Measurements from ENCODE around the gene DLG3. TPM values are rescaled to one million over a fixed set of nuclear protein-coding genes. Genes with fewer than 3 reads are reported as not detected.

The DLG3 gene
- total RNA-seq, 2 donors from 2014 or later, result 9.5 to 13.2 TPM

DNA sequence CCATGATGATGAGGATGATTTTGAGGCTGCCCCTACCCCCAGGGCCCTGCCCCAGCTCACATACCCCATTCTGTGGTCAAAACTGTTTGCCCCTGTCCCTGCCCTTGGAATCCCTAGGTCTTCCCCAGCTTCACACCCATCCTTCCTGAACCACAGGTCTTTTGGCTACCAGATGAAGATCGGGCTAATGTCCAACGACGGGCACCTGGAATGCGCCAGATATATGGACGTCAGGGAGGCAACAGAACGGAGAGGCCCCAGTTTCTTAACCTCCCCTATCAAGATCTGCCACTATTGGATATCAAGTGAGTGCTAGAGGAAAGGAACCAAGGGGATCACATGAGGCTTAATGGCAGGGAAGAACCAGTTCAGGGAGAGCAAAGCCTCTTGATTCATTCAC, 14.9 kb upstream of the DLG3 start:
- H3K4me3 Mint-ChIP-seq, result no peak overlapping the region
- H3K27ac Mint-ChIP-seq, result no peak overlapping the region
- peaks cover 4 to 9% of the 10 kb centered on the region in 2 donors for H3K4me1 Mint-ChIP-seq (ENCODE audit: low read depth in 2 of 2)
- H3K36me3 Mint-ChIP-seq, result no peaks in the 10 kb centered on the region
- no peaks in the 10 kb centered on the region for H3K9me3 Mint-ChIP-seq
- H3K27me3 Mint-ChIP-seq, result peaks cover 0 to 10% of the 10 kb centered on the region in 2 donors
- ATAC-seq, result no peak
- DNase-seq (ENCODE audit: low spot score), result no peak

DNA sequence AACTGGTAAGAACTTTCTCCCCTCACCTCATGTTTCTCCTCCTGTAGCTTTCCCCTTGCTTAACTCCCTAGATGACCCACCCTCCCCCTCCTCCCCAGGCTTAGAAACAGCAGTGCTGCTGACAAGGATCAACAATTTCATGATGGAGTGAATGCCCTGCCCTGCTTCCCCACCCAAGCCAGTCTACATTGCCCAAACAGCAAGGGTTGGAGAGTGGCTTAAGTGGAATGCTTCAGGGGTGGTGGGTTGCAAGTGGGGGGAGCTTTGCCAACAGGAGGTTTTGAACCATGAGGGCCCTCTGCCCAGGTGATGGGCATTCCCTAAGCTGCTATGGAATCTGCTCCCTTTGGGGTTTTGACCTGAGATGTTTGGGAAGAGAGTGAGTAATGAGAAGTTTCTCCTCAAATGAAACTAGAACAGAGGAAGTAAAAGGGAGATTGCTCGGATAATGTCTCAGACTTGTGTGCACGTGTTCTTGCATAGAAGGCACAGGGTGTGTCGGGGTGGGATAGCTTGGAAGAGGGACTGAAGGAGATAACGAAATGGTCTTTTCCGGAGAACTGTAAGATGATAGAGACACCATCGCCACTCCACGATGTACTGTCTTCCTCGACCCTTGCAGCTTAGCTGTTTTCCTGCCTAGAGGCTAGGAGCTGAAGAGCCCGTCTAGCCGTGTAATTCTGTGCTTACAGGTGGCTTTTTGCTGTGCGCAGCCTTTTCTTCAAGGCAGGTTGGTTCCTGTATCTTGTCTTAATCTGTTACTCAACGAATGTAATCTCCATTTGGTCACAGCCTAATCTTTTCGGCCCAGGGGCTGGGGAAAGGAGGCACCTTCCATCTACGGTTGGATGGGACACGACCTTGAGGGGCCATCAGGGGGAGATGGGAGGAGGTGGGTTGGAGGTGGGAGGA, 11.4 kb upstream of the DLG3 start:
- no peaks in the 10 kb centered on the region for H3K9me3 Mint-ChIP-seq
- H3K27ac Mint-ChIP-seq, result peak overlapping the region; percentile 65 to 70
- ATAC-seq, result no peak
- H3K4me1 Mint-ChIP-seq (ENCODE audit: low read depth in 2 of 2), result peaks cover 10 to 21% of the 10 kb centered on the region in 2 donors
- no peaks in the 10 kb centered on the region for H3K36me3 Mint-ChIP-seq
- peaks cover 0 to 8% of the 10 kb centered on the region in 2 donors for H3K27me3 Mint-ChIP-seq
- DNase-seq (ENCODE audit: low spot score), result no peak
- peak overlapping the region; percentile 86 for H3K4me3 Mint-ChIP-seq

DNA sequence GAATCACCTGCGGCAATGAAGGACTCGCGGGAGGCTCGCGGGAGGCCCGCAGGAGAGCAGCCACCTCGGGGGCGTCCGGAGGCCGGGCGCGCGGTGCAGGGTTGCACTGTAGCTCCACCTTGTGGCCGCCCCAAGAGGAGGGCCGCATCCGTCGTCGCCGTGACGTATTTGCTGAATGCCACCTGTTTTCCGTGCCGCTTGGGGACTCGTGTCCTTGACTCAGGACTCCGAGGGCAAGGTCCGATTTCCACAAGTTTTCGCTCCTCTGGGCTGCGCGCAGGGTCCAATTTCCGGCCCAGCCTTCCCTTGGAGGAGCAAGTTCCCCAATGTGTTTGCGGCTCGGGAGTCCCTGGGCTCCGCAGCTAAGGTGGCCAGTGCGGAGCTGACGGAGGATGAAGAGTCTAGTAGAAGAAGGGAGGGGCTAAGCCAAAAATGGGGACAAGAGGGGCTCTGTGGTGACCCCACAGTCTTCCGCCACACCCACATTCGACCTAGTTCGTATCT, 10.7 kb upstream of the DLG3 start:
- Mint-ChIP-seq H3K4me1 (ENCODE audit: low read depth in 2 of 2) (peaks cover 14 to 25% of the 10 kb centered on the region in 2 donors), H3K27ac (peak overlapping the region; percentile 65 to 70), H3K9me3 (no peaks in the 10 kb centered on the region), H3K27me3 (peaks cover 0 to 2% of the 10 kb centered on the region in 2 donors), H3K36me3 (no peaks in the 10 kb centered on the region), H3K4me3 (peak overlapping the region; percentile 86)
- peak; percentile 84 for ATAC-seq
- DNase-seq (ENCODE audit: low spot score), result peak; percentile 75

DNA sequence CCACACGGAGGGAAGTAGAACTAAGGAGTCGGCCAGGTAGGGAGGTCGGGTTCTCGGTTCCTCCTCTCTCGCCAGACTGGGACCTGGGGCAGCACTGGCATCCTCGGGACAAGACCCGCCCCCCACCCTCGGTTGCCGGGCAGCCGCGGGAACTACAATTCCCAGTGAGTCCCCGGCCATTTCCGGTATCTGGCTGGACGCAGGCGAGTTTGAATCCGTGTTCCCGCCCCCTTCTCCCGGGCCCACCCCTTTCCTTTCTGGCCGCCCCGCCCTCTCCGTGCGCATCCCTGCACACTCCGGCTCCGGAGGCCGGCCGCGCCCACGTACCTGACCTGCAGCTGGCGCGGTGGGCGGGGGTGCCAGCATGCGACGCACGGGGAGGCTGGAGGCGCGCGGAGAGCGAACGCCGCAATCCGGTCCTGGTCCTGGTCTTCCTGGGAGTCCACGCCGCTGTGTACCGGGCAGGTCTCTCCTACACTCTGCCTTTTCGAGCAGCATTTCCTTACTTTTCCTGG, 10.2 kb upstream of the DLG3 start:
- Mint-ChIP-seq H3K9me3 (no peaks in the 10 kb centered on the region), H3K27me3 (peaks cover 0 to 2% of the 10 kb centered on the region in 2 donors), H3K4me1 (ENCODE audit: low read depth in 2 of 2) (peaks cover 17 to 29% of the 10 kb centered on the region in 2 donors), H3K27ac (peak overlapping the region; percentile 65 to 70), H3K36me3 (no peaks in the 10 kb centered on the region), H3K4me3 (peak overlapping the region; percentile 86)
- DNase-seq (ENCODE audit: low spot score) (peak; percentile 68), ATAC-seq (peak; percentile 82 to 84)

DNA sequence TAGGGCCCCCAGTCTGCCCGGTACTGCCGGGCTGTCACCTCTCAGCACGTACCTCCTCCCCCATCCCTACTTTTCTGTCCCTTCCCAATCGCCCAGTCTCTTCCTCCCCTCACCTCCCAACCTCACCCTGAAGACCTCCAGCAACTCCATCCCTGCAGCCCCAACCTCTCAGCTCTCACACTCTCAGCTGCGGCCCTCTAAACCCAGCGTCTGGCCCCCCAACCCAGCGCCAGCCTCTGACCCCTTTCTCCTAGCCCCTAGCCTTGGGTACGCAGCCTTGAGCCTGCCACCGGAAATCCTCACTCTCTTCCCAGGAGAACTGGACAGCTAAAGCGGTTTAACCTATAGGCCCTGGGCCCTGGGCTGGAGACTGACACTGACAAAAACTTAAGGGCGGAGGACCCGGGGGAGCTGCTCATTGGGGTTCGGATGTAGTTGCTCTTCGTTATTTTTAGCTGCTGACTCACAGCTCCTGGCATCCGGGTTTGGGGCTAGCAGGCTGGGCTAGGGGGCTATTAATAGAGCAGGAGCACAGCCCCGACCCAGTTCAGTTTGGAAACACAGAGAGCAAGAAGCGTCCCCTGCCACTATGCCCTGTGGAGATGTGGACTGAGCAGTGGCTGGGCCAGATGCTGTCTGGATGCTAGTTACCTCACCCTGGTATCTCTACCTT, 9.6 kb upstream of the DLG3 start:
- no peak for DNase-seq (ENCODE audit: low spot score)
- no peak for ATAC-seq
- Mint-ChIP-seq H3K27me3 (peaks cover 0 to 2% of the 10 kb centered on the region in 2 donors), H3K36me3 (no peaks in the 10 kb centered on the region), H3K4me3 (peak overlapping the region; percentile 72), H3K9me3 (no peaks in the 10 kb centered on the region), H3K4me1 (ENCODE audit: low read depth in 2 of 2) (peaks cover 18 to 30% of the 10 kb centered on the region in 2 donors), H3K27ac (no peak overlapping the region)

DNA sequence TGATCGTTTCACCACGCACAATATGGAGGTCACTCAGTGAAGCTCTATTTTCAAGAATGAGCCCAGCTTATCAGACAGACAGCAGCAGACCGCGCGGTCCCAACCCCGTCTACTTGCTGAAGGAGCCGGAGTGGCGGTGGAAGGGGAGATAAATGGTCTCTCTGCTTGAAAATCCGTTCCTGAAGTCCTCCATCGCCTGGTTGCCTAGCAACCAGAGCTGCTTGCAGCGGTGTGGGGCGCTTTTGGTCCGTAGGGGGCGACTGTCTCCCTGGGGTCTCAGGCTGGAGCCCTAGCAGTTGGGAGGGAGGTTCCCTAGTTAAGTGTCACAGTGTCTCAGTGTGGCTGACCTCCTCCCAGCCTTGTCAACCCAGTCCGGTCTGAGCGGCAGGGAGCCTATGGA, 8.3 kb upstream of the DLG3 start:
- Mint-ChIP-seq H3K27ac (no peak overlapping the region), H3K4me1 (ENCODE audit: low read depth in 2 of 2) (peaks cover 18 to 30% of the 10 kb centered on the region in 2 donors), H3K36me3 (no peaks in the 10 kb centered on the region), H3K27me3 (peaks cover 7 to 10% of the 10 kb centered on the region in 2 donors), H3K4me3 (peak overlapping the region; percentile 25), H3K9me3 (no peaks in the 10 kb centered on the region)
- DNase-seq (ENCODE audit: low spot score), result no peak
- no peak for ATAC-seq

DNA sequence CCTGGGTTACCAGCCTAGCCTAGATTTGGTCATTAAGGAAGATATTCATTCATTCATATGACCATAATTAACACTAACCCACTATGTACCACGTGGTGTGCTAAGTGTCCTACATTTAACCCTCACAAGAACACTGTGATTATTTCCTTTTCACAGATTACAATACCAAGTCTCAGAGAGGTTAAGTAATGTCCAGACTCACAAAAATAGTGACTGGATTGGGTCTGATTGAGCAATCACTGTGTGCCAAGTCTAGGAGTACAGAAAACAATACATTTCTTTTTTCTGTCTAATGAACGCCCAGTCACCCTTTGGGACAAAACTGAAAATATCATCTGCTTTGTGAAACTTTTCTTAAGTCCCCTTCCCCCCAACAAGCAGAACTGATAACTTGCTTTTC, 7.6 kb upstream of the DLG3 start:
- no peak for ATAC-seq
- no peaks in the 10 kb centered on the region for H3K9me3 Mint-ChIP-seq
- no peak overlapping the region for H3K4me3 Mint-ChIP-seq
- H3K36me3 Mint-ChIP-seq, result no peaks in the 10 kb centered on the region
- H3K27me3 Mint-ChIP-seq, result peaks cover 7 to 13% of the 10 kb centered on the region in 2 donors
- no peak for DNase-seq (ENCODE audit: low spot score)
- no peak overlapping the region for H3K27ac Mint-ChIP-seq
- peaks cover 18 to 30% of the 10 kb centered on the region in 2 donors for H3K4me1 Mint-ChIP-seq (ENCODE audit: low read depth in 2 of 2)

DNA sequence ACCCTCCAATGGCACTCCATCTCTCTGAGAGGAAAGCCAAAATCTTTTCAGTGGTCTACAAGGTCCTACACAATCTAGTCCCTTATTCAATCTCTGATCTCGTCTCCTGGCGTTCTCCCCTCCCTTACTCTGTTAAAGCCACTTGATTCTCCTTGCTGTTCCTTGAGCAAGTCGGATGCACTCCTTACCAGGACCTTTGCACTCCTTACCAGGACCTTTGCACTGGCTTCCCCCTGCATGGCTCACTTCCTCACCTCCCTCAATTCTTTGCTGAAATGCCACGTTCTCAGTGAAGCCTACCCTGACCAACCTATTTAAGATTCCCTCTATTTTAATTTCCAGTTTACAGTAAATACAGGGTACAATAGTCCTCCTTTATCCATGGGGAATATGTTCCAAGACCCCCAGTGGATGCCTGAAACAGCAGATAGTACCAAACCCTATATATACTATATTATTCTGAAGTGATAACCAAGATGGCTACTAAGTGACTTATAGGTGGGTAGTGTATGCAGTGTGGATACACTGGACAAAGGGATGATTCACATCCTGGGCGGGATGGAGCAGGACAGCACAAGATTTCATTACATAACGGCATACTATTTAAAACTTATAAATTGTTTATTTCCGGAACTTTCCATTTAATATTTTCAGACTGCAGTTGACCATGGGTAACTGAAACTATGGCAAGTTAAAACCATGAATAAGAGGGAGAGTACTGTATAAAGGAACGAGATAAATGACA, 6.5 kb upstream of the DLG3 start:
- H3K9me3 Mint-ChIP-seq, result no peaks in the 10 kb centered on the region
- H3K4me1 Mint-ChIP-seq (ENCODE audit: low read depth in 2 of 2), result peaks cover 18 to 28% of the 10 kb centered on the region in 2 donors
- ATAC-seq (no peak), DNase-seq (ENCODE audit: low spot score) (no peak)
- peaks cover 17 to 20% of the 10 kb centered on the region in 2 donors for H3K27me3 Mint-ChIP-seq
- H3K4me3 Mint-ChIP-seq, result peak overlapping the region; percentile 13
- peak overlapping the region in 1 of 2 donors; percentile 55 for H3K27ac Mint-ChIP-seq
- no peaks in the 10 kb centered on the region for H3K36me3 Mint-ChIP-seq

DNA sequence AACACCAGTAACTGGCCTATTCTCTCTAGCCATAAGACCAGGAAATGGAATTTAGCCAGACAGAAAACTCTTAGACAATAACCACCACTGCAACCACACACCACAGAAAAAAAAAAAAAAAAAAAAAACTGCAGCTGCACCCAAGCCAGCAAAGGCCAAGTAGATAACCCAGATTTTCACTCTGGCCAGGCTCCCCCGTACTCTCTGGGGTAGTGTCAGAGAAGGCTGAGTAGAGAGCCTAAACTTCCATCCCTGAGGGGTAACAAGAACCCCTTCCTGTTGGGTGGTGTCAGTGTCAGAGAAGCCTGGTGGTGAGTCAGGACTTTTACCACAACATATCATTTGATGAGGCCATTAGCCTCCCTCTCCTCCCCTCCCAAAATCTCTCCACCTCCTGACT, 5.6 kb upstream of the DLG3 start:
- no peak for DNase-seq (ENCODE audit: low spot score)
- Mint-ChIP-seq H3K4me3 (peak overlapping the region; percentile 13), H3K27me3 (peaks cover 17 to 19% of the 10 kb centered on the region in 2 donors), H3K27ac (peak overlapping the region in 1 of 2 donors; percentile 55), H3K4me1 (ENCODE audit: low read depth in 2 of 2) (peaks cover 15 to 21% of the 10 kb centered on the region in 2 donors), H3K36me3 (no peaks in the 10 kb centered on the region), H3K9me3 (no peaks in the 10 kb centered on the region)
- ATAC-seq, result peak; percentile 65 to 72

DNA sequence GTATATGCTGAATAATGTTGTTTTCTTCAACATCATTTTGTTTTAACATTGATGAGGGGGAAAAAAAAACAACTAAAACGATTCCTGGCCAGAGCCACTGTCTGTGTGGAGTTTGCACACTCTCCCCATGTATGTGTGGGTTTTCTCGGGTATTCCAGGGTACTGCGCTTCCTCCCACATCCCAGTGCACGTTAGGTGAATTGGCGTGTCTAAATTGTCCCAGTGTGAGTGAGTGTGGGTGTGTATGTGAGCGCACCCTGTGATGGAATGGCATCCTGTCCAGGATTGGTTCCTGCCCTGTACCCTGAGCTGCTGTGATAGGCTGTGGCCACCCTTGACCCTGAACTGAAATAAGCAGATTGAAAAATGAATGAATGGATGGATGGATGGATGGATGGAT, 2.4 kb upstream of the DLG3 start:
- DNase-seq (ENCODE audit: low spot score) (no peak), ATAC-seq (no peak)
- Mint-ChIP-seq H3K9me3 (no peaks in the 10 kb centered on the region), H3K36me3 (no peaks in the 10 kb centered on the region), H3K4me1 (ENCODE audit: low read depth in 2 of 2) (peaks cover 13 to 23% of the 10 kb centered on the region in 2 donors), H3K27ac (no peak overlapping the region), H3K4me3 (no peak overlapping the region), H3K27me3 (peaks cover 23 to 30% of the 10 kb centered on the region in 2 donors)

DNA sequence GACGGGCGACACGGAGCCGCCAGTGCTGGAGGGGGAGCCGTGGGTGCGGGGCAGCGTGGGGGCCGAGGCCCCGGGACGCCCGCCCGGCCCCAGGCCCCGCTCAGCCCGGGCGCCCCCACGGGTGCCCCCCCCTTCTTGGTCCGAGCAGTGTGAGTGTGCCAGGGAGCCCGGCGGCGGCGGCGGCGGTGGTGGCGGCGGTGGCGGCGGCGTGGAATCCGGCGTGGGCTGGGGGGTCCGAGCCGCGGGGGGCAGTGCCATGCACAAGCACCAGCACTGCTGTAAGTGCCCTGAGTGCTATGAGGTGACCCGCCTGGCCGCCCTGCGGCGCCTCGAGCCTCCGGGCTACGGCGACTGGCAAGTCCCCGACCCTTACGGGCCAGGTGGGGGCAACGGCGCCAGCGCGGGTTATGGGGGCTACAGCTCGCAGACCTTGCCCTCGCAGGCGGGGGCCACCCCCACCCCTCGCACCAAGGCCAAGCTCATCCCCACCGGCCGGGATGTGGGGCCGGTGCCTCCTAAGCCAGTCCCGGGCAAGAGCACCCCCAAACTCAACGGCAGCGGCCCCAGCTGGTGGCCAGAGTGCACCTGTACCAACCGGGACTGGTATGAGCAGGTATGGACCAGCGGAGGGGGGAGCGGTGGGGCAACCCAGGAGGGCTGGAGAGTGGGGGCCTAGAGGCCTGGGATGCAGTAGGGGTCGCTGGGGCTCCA, 466 bp downstream of the DLG3 start:
- H3K36me3 Mint-ChIP-seq, result no peaks in the 10 kb centered on the region
- H3K27ac Mint-ChIP-seq, result no peak overlapping the region
- peaks cover 23 to 33% of the 10 kb centered on the region in 2 donors for H3K27me3 Mint-ChIP-seq
- H3K4me1 Mint-ChIP-seq (ENCODE audit: low read depth in 2 of 2), result peaks cover 4% of the 10 kb centered on the region in 2 donors
- no peak for DNase-seq (ENCODE audit: low spot score)
- H3K9me3 Mint-ChIP-seq, result no peaks in the 10 kb centered on the region
- H3K4me3 Mint-ChIP-seq, result peak overlapping the region; percentile 57
- peak; percentile 29 to 43 for ATAC-seq

DNA sequence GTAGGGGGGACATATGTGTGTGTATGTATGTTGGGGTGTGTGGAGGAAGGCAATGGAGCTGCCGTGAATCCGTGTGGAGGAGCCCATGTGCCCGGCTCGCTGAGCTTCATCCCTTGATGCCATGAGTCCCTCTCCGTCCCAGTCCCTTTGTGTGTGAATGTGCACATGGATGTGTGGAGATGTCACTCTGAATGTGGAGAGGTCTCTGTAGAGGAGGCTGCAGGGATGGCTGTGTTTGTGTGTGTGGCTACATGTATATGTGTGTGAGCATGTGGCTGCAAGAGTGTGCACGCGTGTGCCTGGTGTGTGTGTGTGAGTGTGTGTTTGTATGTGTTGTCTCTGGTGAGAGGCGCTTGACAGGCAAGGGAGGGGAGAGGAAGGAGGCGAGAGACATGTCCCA, 1.3 kb downstream of the DLG3 start:
- peaks cover 17 to 27% of the 10 kb centered on the region in 2 donors for H3K27me3 Mint-ChIP-seq
- ATAC-seq, result no peak
- no peak overlapping the region for H3K27ac Mint-ChIP-seq
- DNase-seq (ENCODE audit: low spot score), result no peak
- no peaks in the 10 kb centered on the region for H3K9me3 Mint-ChIP-seq
- peaks cover 4% of the 10 kb centered on the region in 2 donors for H3K4me1 Mint-ChIP-seq (ENCODE audit: low read depth in 2 of 2)
- H3K36me3 Mint-ChIP-seq, result no peaks in the 10 kb centered on the region
- H3K4me3 Mint-ChIP-seq, result peak overlapping the region; percentile 51
